CD14-positive monocyte (primary cell): ENCODE results near the gene MGAT5. TPM values are rescaled to one million over a fixed set of nuclear protein-coding genes. Genes with fewer than 3 reads are reported as not detected.

Source experiments
- DNase-seq, 3 donors: peaks; one replicate each; pipeline ENCODE4 v3.0.0-alpha.2; 2011 to 2022
- H2AFZ ChIP-seq: 2 replicates; pipeline ENCODE4 v1.6.0; 2012; ENCODE audit warnings: mild to moderate bottlenecking, low read depth, low read length, inconsistent platforms; ENCODE audit not compliant: insufficient read depth, poor library complexity, severe bottlenecking
- H3K27ac ChIP-seq, 2 donors: 1 replicate in 1 of 2; 2 replicates in 1 of 2; pipeline ENCODE4 v1.5.1; 2012 to 2013; ENCODE audit warnings: low read length in 2 of 2, control low read depth in 1 of 2, inconsistent platforms in 1 of 2, low read depth in 1 of 2, mild to moderate bottlenecking in 1 of 2
- H3K27me3 ChIP-seq, 2 donors: one replicate each; pipeline versions ENCODE4 v1.6.0 to v1.6.1; 2011 to 2013; ENCODE audit warnings: low read length in 2 of 2; ENCODE audit not compliant: control insufficient read depth in 2 of 2, insufficient read depth in 2 of 2
- H3K36me3 ChIP-seq, 2 donors: replicated peaks in 1 of 2; 1 replicate in 1 of 2; 2 replicates in 1 of 2; pipeline versions ENCODE4 v1.5.1 to v1.6.1; 2012 to 2013; ENCODE audit warnings: low read length in 2 of 2, control low read depth in 1 of 2, inconsistent platforms in 1 of 2, mild to moderate bottlenecking in 1 of 2; ENCODE audit not compliant: insufficient read depth in 2 of 2, control insufficient read depth in 1 of 2
- H3K4me1 ChIP-seq, 2 donors: 1 replicate in 1 of 2; 2 replicates in 1 of 2; pipeline versions ENCODE4 v1.5.1 to v1.6.1; 2012 to 2013; ENCODE audit warnings: low read length in 2 of 2, control low read depth in 1 of 2, inconsistent platforms in 1 of 2, mild to moderate bottlenecking in 1 of 2, moderate library complexity in 1 of 2; ENCODE audit not compliant: insufficient read depth in 2 of 2, control insufficient read depth in 1 of 2
- H3K4me2 ChIP-seq: replicated peaks from 2 replicates; pipeline ENCODE3; 2012; ENCODE audit warnings: low read length, moderate library complexity, mild to moderate bottlenecking; ENCODE audit not compliant: poor library complexity, severe bottlenecking; ENCODE audit errors: extremely low read depth
- H3K4me3 ChIP-seq, 3 experiments: fragments of 200-600 bp in 1 of 3; sonication (generic) in 1 of 3; replicated peaks in 1 of 3; 1 replicate in 2 of 3; 2 replicates in 1 of 3; pipeline ENCODE4 v1.5.1; 2011 to 2013; ENCODE audit warnings: low read length in 3 of 3, mild to moderate bottlenecking in 3 of 3, control low read depth in 2 of 3, low read depth in 2 of 3, inconsistent platforms in 1 of 3, moderate library complexity in 1 of 3
- H3K79me2 ChIP-seq: 2 replicates; pipeline ENCODE4 v1.6.0; 2012; ENCODE audit warnings: mild to moderate bottlenecking, control low read depth, inconsistent platforms, low read length, moderate library complexity; ENCODE audit not compliant: insufficient read depth
- H3K9ac ChIP-seq: 2 replicates; pipeline ENCODE4 v1.6.0; 2017; ENCODE audit warnings: low read length, mild to moderate bottlenecking; ENCODE audit not compliant: insufficient read depth, poor library complexity, severe bottlenecking
- H3K9me3 ChIP-seq, 2 donors: replicated peaks in 1 of 2; 1 replicate in 1 of 2; 2 replicates in 1 of 2; pipeline versions ENCODE4 v1.5.1 to v1.6.1; 2012 to 2013; ENCODE audit warnings: low read length in 2 of 2, control low read depth in 1 of 2; ENCODE audit not compliant: control insufficient read depth in 1 of 2, insufficient read depth in 1 of 2
- H4K20me1 ChIP-seq: 2 replicates; pipeline ENCODE4 v1.6.0; 2012; ENCODE audit warnings: mild to moderate bottlenecking, low read length, control low read depth, moderate library complexity; ENCODE audit not compliant: insufficient read depth
- H3K27ac Mint-ChIP-seq, 7 donors: one replicate each; pipeline ENCODE4 v1.8.0; 2020; ENCODE audit warnings: mild to moderate bottlenecking in 7 of 7, mixed read lengths in 7 of 7, moderate library complexity in 6 of 7, inconsistent platforms in 2 of 7
- H3K27me3 Mint-ChIP-seq, 3 donors: one replicate each; pipeline ENCODE4 v1.8.0; 2021 to 2022; ENCODE audit warnings: low read depth in 3 of 3, mild to moderate bottlenecking in 3 of 3, mixed read lengths in 3 of 3, moderate library complexity in 3 of 3, inconsistent platforms in 1 of 3
- H3K36me3 Mint-ChIP-seq, 2 donors: one replicate each; pipeline ENCODE4 v1.8.0; 2020; ENCODE audit warnings: mixed read lengths in 2 of 2, inconsistent platforms in 1 of 2, mild to moderate bottlenecking in 1 of 2
- H3K4me1 Mint-ChIP-seq: one replicate; pipeline ENCODE4 v1.8.0; 2020; ENCODE audit warnings: mild to moderate bottlenecking, mixed read lengths
- H3K4me3 Mint-ChIP-seq, 2 donors: one replicate each; pipeline ENCODE4 v1.8.0; 2020; ENCODE audit warnings: mild to moderate bottlenecking in 2 of 2, mixed read lengths in 2 of 2, moderate library complexity in 1 of 2
- H3K9me3 Mint-ChIP-seq, 7 donors: one replicate each; pipeline ENCODE4 v1.8.0; 2020 to 2022; ENCODE audit warnings: mixed read lengths in 7 of 7, mild to moderate bottlenecking in 6 of 7, moderate library complexity in 6 of 7, inconsistent platforms in 2 of 7
- WGBS: methylation state at CpG from one replicate; pipeline ENCODE4 v1.1.5; 2013; ENCODE audit warnings: missing lambda C conversion rate; ENCODE audit not compliant: insufficient coverage; 5-methylcytosine and 5-hydroxymethylcytosine counted together
- intact Hi-C, 2 donors: fragments of 100-400 bp; cut with micrococcal nuclease; formaldehyde crosslinking; loops; one replicate each; pipeline versions ENCODE4 v1.15.0 to v1.15.1; 2023
- polyA plus RNA-seq, 3 donors: library from polyadenylated mRNA; depleted of rRNA in 1 of 3; unstranded in 2 of 3; stranded (reverse) in 1 of 3; fragments of 300-500 nt in 2 of 3; fragments of >200 nt in 1 of 3; fragmentation: Illumina TruSeq in 2 of 3; gene quantifications; 1 replicate in 2 of 3; 2 replicates in 1 of 3; pipeline ENCODE4 v1.2.3, GENCODE V29; 2012 to 2021
- TF ChIP-seq, protein P1 (sequence below): fragments of 200-600 bp; IDR thresholded peaks from one replicate; pipeline ENCODE4 v1.8.0; 2022; ENCODE audit warnings: antibody characterized with exemption, mild to moderate bottlenecking

MGAT5 gene
- polyA plus RNA-seq, 3 donors: 1.9 to 6.6 (median 2.4) TPM

DNA sequence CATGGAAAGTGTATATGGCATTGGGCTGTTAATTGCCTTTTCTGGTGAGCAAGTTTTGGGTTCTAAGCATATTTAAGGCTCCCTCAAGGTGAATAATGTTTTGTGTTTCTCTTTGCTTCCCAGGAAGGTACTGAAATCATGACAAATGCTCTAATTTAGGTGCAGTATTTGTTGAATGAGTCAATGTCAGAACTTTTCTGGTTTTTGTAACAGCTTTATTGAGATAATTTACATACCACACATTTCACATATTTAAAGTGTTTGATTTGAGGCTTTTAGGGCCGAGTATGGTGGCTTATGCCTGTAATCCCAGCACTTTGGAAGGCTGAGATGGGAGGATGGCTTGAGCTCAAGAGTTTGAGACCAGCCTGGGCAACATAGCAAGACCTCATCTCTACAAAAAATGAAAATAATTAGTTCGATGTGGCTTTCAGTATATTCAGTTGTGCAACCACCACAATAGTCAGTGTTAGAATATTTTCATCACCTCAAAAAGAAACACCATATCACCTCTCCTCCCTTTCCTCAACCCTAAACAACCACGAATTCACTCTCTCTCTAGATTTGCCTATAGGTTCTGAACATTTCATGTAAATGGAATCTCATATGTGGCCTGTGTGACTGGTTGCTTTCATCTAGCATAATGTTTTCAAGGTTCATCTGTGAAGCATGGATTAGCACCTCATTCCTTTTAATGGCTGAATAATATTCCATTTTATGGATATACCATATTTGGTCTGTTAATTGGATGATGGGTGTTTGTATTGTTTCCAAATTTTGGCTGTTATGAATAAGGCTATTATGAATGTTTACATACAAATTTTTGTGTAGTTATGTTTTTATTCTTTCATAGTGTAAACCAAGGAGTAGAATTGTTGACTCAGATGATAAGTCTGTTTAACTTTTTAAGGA is 54.9 kb downstream of the MGAT5 start:
- WGBS: no CpG with 5 or more reads among the region's 3 CpGs
- no peaks in the 10 kb centered on the region for H3K27me3 ChIP-seq
- peaks cover 3% of the 10 kb centered on the region for H4K20me1 ChIP-seq
- H3K36me3 ChIP-seq: no peaks in the 10 kb centered on the region
- no peak for DNase-seq
- no peak overlapping the region for H3K9ac ChIP-seq
- no peak overlapping the region for H3K27ac Mint-ChIP-seq
- intact Hi-C loops: no loop called here
- TF ChIP-seq, protein P1, sequence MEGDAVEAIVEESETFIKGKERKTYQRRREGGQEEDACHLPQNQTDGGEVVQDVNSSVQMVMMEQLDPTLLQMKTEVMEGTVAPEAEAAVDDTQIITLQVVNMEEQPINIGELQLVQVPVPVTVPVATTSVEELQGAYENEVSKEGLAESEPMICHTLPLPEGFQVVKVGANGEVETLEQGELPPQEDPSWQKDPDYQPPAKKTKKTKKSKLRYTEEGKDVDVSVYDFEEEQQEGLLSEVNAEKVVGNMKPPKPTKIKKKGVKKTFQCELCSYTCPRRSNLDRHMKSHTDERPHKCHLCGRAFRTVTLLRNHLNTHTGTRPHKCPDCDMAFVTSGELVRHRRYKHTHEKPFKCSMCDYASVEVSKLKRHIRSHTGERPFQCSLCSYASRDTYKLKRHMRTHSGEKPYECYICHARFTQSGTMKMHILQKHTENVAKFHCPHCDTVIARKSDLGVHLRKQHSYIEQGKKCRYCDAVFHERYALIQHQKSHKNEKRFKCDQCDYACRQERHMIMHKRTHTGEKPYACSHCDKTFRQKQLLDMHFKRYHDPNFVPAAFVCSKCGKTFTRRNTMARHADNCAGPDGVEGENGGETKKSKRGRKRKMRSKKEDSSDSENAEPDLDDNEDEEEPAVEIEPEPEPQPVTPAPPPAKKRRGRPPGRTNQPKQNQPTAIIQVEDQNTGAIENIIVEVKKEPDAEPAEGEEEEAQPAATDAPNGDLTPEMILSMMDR: no peak
- peaks cover 4 to 7% of the 10 kb centered on the region in 2 donors for H3K36me3 Mint-ChIP-seq
- no peaks in the 10 kb centered on the region for H3K27me3 Mint-ChIP-seq
- no peak overlapping the region for H3K4me3 Mint-ChIP-seq
- H3K27ac ChIP-seq: no peak overlapping the region
- H3K4me3 ChIP-seq: no peak overlapping the region
- H3K4me2 ChIP-seq: no peak overlapping the region
- H3K79me2 ChIP-seq: peaks cover 3% of the 10 kb centered on the region
- no peaks in the 10 kb centered on the region for H3K9me3 ChIP-seq
- peaks cover 16% of the 10 kb centered on the region for H3K4me1 Mint-ChIP-seq
- no peaks in the 10 kb centered on the region for H3K4me1 ChIP-seq
- H2AFZ ChIP-seq: no peak overlapping the region
- peaks cover 0 to 2% (median 0%) of the 10 kb centered on the region in 7 donors for H3K9me3 Mint-ChIP-seq

DNA sequence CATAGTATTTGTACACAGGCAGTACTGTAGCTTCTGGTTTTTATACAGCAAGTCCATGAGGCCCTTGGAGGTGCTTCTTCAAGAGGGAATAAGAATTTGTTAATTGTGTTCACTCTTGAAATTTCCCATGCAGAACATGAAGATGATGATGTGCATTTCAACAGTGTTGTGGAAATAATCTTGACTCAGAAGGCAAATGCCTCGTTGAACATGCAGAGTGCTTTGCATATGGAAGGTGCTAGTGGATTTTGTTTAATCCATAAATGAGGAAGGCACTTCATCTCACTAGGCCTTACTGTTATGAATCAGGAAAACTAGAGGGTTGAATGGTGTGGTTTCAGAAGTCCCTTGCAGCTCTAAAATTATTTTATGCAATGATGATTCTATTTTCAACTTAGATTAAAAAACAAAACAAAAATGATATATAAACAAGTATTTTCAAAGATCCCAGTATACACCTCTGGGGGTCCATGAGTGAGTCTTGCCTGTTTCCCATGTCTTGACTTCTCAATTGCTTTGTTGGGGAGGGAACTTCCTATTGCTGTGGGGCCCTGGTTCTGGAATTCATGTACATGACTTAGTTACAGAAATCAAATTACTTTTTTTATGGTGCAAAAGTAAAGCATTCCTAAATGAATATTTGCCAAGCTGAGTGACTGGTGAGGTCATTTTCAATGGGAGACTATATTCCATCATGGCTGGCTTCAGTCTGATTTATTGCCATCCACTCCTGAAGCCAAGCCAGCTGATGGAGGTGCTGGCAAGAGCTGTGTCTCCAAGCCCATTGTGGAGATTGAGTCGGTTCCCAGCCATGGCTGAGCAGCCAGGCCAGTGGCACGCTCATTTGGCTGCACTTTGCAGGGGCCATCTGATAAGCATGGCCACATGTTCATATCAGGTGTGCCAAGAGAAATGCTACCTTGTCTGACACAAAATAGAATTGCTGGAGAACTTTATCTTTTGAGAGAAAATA is 56.5 kb downstream of the MGAT5 start:
- no peak overlapping the region for H2AFZ ChIP-seq
- H3K79me2 ChIP-seq: peaks cover 3% of the 10 kb centered on the region
- H3K9me3 Mint-ChIP-seq: peaks cover 0 to 2% (median 0%) of the 10 kb centered on the region in 7 donors
- TF ChIP-seq, protein P1: no peak
- no peaks in the 10 kb centered on the region for H3K27me3 Mint-ChIP-seq
- WGBS: 97% methylated on average over 3 of the region's 3 CpGs
- no peaks in the 10 kb centered on the region for H3K4me1 ChIP-seq
- no peak for DNase-seq
- H3K4me2 ChIP-seq: no peak overlapping the region
- H3K4me1 Mint-ChIP-seq: peaks cover 19% of the 10 kb centered on the region
- no peak overlapping the region for H3K27ac ChIP-seq
- H3K9ac ChIP-seq: no peak overlapping the region
- no peaks in the 10 kb centered on the region for H3K9me3 ChIP-seq
- peaks cover 3% of the 10 kb centered on the region for H4K20me1 ChIP-seq
- no peaks in the 10 kb centered on the region for H3K36me3 ChIP-seq
- no peak overlapping the region for H3K4me3 ChIP-seq
- peaks cover 4% of the 10 kb centered on the region in 2 donors for H3K36me3 Mint-ChIP-seq
- H3K27ac Mint-ChIP-seq: peak overlapping the region in 1 of 7 donors; percentile 68
- intact Hi-C loops: no loop called here
- no peak overlapping the region for H3K4me3 Mint-ChIP-seq
- no peaks in the 10 kb centered on the region for H3K27me3 ChIP-seq
